Activated naive CD4-positive, alpha-beta T cell treated with anti-CD3 and anti-CD28 coated beads, Interleukin-2, amount 50 U/mL, for 24 hours (primary cell): ENCODE data around the gene INIP.
"Not testable (repeated sequence)": the region's sequence is repeated elsewhere in the genome, so short reads cannot be mapped to it uniquely, and the experiment has no call there.

Source experiments
- H3K27ac Mint-ChIP-seq: one replicate; pipeline ENCODE4 v1.8.0; 2021; ENCODE audit warnings: mild to moderate bottlenecking, mixed read lengths
- H3K27me3 Mint-ChIP-seq: one replicate; pipeline ENCODE4 v1.8.0; 2021; ENCODE audit warnings: mixed read lengths
- H3K36me3 Mint-ChIP-seq: one replicate; pipeline ENCODE4 v1.8.0; 2021; ENCODE audit warnings: mixed read lengths
- H3K4me1 Mint-ChIP-seq: one replicate; pipeline ENCODE4 v1.8.0; 2021; ENCODE audit warnings: mixed read lengths
- H3K4me3 Mint-ChIP-seq: one replicate; pipeline ENCODE4 v1.8.0; 2021; ENCODE audit warnings: mild to moderate bottlenecking, mixed read lengths
- H3K9me3 Mint-ChIP-seq: one replicate; pipeline ENCODE4 v1.8.0; 2021; ENCODE audit warnings: mixed read lengths

INIP gene

DNA sequence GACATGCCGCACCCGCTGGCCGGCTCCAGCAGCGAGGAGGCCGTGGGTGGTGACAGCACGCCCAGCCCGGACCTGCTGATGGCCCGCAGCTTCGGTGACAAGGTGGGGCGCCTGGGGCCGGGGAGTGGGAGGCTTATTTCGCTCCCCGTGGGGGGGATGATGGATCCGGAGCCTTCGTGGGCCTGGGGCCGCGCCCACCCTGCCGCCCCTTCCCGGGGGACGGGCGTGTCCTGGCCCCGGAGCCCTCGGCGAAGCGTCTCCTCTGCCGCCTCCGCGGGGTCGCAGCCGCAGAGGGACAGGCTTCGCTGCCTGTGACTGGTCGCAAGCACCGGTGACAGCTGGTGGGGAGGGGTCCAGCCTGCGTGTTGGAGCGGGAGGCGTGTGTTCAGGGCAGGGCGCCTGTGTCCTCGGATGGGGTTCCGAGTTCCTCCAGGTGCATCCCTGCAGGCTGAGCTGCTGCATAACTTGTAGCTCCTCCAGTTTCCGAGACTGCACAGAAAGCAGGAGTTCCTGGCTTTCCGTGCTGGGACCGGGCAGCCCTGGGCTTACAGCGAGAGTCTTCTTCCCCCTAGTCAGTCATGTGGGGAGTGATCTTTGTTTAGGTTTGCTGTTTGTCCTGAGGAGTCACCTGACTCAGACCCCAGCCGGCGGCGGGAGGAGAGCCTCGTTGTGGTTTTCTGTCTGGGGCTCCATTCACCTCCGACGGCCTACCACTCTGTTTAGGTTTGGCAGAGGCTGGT, 33.3 kb upstream of the INIP start:
- no peaks in the 10 kb centered on the region for H3K27me3 Mint-ChIP-seq
- peaks cover 63% of the 10 kb centered on the region for H3K4me1 Mint-ChIP-seq
- peak overlapping the region; percentile 84 for H3K4me3 Mint-ChIP-seq
- H3K27ac Mint-ChIP-seq, result peak overlapping the region; percentile 57
- H3K36me3 Mint-ChIP-seq, result no peaks in the 10 kb centered on the region
- H3K9me3 Mint-ChIP-seq, result no peaks in the 10 kb centered on the region

DNA sequence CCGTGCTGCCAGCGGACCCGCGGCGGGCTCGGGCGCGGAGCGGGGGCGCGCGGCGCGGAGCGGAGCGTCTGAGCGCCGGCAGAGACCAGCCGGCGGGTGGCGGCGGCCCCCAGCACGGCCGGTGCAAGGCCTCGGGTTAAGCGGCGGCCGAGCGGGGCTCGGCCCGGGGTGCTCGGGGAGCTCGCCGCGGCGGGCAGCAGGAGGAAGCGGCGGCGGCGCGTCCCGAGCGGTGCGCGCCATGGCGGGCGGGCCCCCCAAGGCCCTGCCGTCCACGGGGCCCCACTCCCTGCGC, 32.8 kb upstream of the INIP start:
- H3K27ac Mint-ChIP-seq, result no peak overlapping the region
- H3K4me3 Mint-ChIP-seq, result no peak overlapping the region
- H3K4me1 Mint-ChIP-seq, result peaks cover 58% of the 10 kb centered on the region

GRCh38 chr9:112750016-112750763, 32.3 kb upstream of the INIP start, which contains the start of gene SNX30:
SNX30 (plus strand) TSS chr9:112750760; CDS start chr9:112751002, 242 bp downstream.
- Mint-ChIP-seq H3K9me3 (no peaks in the 10 kb centered on the region), H3K4me1 (peaks cover 53% of the 10 kb centered on the region), H3K36me3 (no peaks in the 10 kb centered on the region), H3K27me3 (no peaks in the 10 kb centered on the region), H3K4me3 (peak within 1 kb of the TSS; percentile 89), H3K27ac (peak within 1 kb of the TSS; percentile 82)

More for the DNA sequence above, 32.8 kb upstream of the INIP start:
- Mint-ChIP-seq H3K27me3 (no peaks in the 10 kb centered on the region), H3K36me3 (no peaks in the 10 kb centered on the region), H3K9me3 (no peaks in the 10 kb centered on the region)

DNA sequence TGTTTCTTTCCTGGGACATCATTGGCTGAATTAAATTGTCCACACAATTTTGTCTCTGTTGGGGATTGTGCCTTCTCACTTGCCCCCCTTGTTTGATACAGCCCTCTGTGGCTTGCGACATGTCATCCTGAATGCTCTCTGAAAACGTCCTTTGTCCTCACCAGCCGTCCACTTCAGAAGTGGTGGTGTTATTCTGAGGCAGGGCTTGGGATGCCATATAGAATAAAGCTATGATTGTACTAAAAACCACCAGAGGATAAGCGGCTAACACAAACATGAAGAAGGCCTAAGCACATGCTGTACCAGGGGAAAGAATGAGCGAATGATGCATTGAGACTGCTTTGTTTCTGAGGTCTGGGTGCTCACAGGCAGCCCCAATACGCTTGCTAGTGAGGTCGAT, 29.2 kb upstream of the INIP start:
- H3K4me3 Mint-ChIP-seq, result no peak overlapping the region
- no peaks in the 10 kb centered on the region for H3K36me3 Mint-ChIP-seq
- H3K9me3 Mint-ChIP-seq, result no peaks in the 10 kb centered on the region
- no peak overlapping the region for H3K27ac Mint-ChIP-seq
- H3K27me3 Mint-ChIP-seq, result no peaks in the 10 kb centered on the region
- H3K4me1 Mint-ChIP-seq, result peaks cover 24% of the 10 kb centered on the region

GRCh38 chr9:112744177-112744576, 26.3 kb upstream of the INIP start:
- H3K36me3 Mint-ChIP-seq, result no peaks in the 10 kb centered on the region
- H3K27me3 Mint-ChIP-seq, result no peaks in the 10 kb centered on the region
- peaks cover 14% of the 10 kb centered on the region for H3K4me1 Mint-ChIP-seq
- H3K4me3 Mint-ChIP-seq, result no peak overlapping the region
- H3K27ac Mint-ChIP-seq, result no peak overlapping the region
- no peaks in the 10 kb centered on the region for H3K9me3 Mint-ChIP-seq

DNA sequence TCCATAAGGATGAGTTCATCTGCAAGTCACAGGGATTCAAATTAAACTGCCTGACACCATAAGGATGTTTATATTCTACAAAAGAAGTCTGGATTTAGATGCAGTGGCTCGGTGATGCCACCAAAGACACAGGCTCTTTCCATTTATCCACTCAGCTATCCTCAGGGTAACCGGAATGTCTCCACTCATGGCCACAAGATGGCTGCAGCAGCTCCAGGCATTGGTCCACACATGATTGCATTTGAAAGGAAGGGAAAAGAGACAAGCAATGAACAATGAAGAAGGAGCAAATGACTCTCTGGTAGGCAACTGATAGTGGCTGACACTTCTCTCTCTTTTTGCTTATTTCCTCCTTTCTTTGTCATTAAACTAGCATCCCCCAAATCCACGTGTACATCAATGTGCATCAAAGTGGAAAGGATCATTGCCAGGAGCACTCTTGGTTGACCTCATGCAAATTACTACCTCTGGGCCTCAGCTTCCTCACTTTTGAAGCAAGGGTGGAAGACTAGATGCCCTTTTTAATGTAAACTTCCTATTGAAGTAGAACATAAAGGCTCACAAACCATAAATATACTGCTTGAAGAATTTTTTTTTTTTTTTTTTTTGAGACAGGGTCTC, 25.4 kb upstream of the INIP start:
- Mint-ChIP-seq H3K27me3 (no peaks in the 10 kb centered on the region), H3K4me1 (peaks cover 9% of the 10 kb centered on the region), H3K27ac (no peak overlapping the region), H3K36me3 (no peaks in the 10 kb centered on the region), H3K9me3 (no peaks in the 10 kb centered on the region), H3K4me3 (no peak overlapping the region)

GRCh38 chr9:112734892-112735291, 17.0 kb upstream of the INIP start:
- H3K9me3 Mint-ChIP-seq, result no peaks in the 10 kb centered on the region
- no peaks in the 10 kb centered on the region for H3K36me3 Mint-ChIP-seq
- H3K27ac Mint-ChIP-seq, result no peak overlapping the region
- H3K4me1 Mint-ChIP-seq, result peaks cover 4% of the 10 kb centered on the region
- H3K27me3 Mint-ChIP-seq, result no peaks in the 10 kb centered on the region
- no peak overlapping the region for H3K4me3 Mint-ChIP-seq

DNA sequence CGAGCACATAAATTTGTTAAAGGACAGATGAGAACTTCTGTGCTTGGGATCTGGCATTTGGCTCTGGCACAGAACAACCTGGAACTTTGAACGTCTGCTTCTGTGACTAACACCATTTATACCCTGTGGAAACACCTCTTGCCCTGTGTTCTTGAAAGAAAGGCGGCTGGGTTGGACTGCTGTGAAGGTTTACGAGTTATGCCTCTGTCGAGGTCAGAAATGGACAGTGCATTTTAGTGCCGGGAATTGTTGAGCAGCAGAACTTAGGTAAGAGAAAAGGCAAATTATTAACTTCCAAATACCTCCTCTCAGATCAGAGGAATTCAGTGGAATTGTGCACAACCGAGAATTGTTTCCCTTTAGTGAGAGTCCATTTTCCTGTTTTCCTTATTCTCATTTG, 14.1 kb upstream of the INIP start:
- no peaks in the 10 kb centered on the region for H3K9me3 Mint-ChIP-seq
- no peaks in the 10 kb centered on the region for H3K36me3 Mint-ChIP-seq
- peaks cover 4% of the 10 kb centered on the region for H3K4me1 Mint-ChIP-seq
- no peaks in the 10 kb centered on the region for H3K27me3 Mint-ChIP-seq
- H3K4me3 Mint-ChIP-seq, result no peak overlapping the region
- H3K27ac Mint-ChIP-seq, result no peak overlapping the region

DNA sequence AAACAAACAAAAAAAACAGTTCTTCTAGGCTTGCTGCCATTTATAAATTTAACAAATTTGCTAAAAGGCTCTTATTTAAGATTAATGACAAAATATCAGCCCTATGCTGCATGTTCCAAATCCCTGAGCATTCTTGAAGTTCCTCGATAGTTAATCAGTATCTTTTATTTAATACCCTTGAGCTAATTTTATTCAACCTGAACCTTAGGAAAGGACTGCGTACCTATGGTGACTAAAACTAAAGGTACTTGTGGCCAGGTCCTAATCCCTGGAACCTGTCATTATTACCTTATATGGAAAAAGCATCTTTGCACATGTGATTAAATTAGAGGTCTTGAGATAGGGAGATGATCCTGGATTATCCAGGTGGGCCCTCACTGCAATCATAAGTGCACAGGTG, 10.5 kb upstream of the INIP start:
- no peak overlapping the region for H3K4me3 Mint-ChIP-seq
- H3K4me1 Mint-ChIP-seq, result no peaks in the 10 kb centered on the region
- no peaks in the 10 kb centered on the region for H3K27me3 Mint-ChIP-seq
- H3K9me3 Mint-ChIP-seq, result no peaks in the 10 kb centered on the region
- no peak overlapping the region for H3K27ac Mint-ChIP-seq
- no peaks in the 10 kb centered on the region for H3K36me3 Mint-ChIP-seq

DNA sequence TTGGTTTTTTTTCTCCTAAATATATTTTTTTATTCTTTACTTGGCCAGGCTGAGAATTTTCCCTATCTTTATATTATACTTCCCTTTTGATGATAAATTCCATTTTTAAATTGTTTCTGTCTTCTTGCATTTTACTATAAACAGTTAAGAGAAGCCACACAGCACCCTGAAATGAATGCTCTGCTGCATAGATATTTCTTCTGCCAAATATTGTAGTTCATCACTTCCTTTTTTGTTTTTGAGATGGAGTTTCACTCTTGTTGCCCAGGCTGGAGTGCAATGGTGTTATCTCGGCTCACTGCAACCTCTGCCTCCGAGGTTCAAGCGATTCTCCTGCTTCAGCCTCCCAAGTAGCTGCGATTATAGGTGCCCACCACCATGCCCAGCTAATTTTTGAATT, 8.5 kb upstream of the INIP start:
- H3K9me3 Mint-ChIP-seq, result no peaks in the 10 kb centered on the region
- no peaks in the 10 kb centered on the region for H3K36me3 Mint-ChIP-seq
- no peaks in the 10 kb centered on the region for H3K27me3 Mint-ChIP-seq
- H3K4me3 Mint-ChIP-seq, result no peak overlapping the region
- H3K4me1 Mint-ChIP-seq, result no peaks in the 10 kb centered on the region
- H3K27ac Mint-ChIP-seq, result no peak overlapping the region

DNA sequence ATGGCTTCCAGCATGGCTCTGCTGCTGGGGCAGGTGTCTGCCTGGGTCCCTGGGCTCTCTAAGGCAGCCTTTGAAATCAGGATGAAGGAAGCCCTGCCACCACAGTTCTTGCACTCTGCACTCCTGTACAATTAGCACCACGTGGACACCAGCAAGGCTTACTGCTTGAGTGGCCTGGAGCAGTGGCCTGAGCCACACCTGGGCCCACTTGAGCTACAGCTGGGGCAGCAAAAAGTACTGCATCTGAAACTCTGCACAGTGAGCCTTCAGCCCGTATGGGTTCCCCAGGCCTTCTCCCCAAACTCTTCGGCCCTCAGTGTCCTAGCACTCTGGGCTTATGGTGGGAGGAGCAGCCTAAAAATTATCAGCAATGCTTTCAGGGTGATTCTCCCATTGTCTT, 8.0 kb upstream of the INIP start:
- Mint-ChIP-seq H3K27me3 (no peaks in the 10 kb centered on the region), H3K4me3 (no peak overlapping the region), H3K9me3 (no peaks in the 10 kb centered on the region), H3K4me1 (no peaks in the 10 kb centered on the region), H3K27ac (no peak overlapping the region), H3K36me3 (no peaks in the 10 kb centered on the region)

- H3K36me3 Mint-ChIP-seq, H3K27ac Mint-ChIP-seq, H3K27me3 Mint-ChIP-seq, H3K9me3 Mint-ChIP-seq, H3K4me3 Mint-ChIP-seq, H3K4me1 Mint-ChIP-seq: not testable (repeated sequence)
Measured at GRCh38 chr9:112722749-112723148, 4.8 kb upstream of the INIP start.

DNA sequence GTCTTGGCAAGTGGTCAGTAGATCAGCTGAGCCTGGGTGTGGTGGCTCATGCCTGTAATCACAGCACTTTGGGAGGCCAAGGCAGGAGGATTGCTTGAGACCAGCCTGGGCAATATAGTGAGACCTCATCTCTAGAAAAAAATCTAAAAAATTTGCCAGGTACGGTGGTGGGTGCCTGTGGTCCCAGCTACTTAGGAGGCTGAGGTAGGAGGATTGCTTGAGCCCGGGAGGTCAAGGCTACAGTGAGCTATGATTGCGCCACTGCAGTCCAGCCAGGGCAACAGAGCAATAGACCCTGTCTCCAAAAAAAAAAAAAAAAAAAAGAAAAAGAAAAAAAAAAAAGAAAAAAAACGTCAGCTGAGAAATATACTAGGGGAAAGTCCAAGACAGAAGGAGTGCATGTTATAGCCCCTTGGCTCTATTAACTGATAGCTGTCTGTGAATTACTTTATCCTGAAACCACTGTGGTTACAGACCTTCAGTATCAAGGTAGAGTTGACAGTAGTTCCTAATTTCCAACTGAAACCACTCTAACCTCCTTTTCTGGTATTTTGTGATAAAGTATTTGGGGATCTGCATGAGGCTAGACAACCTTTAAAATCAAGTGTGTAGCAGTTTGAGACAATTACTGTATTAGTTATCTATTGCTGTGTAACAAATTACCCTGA, 2.3 kb upstream of the INIP start:
- Mint-ChIP-seq H3K36me3 (no peaks in the 10 kb centered on the region), H3K27me3 (no peaks in the 10 kb centered on the region), H3K4me1 (peaks cover 7% of the 10 kb centered on the region), H3K4me3 (no peak overlapping the region), H3K27ac (no peak overlapping the region), H3K9me3 (no peaks in the 10 kb centered on the region)

DNA sequence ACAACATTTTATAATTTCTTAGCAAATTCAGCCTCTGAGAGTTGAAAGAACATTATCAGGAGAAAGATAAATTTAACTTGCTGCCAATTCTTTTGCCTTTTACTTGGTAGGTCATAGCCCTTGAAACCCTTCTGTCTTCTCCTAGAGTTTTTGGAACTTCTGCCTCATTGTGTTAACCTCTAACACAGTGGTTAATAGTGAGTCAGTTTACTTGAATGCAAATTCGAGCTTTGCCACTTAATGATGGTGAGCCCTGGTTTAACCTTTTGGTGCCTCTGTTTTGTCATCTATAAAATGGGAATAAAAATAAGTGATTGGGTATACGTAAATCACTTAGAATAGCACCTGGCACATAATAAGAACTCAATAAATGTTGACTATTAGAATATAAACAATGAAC, 1.8 kb upstream of the INIP start:
- H3K36me3 Mint-ChIP-seq, result no peaks in the 10 kb centered on the region
- H3K4me3 Mint-ChIP-seq, result no peak overlapping the region
- no peak overlapping the region for H3K27ac Mint-ChIP-seq
- no peaks in the 10 kb centered on the region for H3K9me3 Mint-ChIP-seq
- H3K27me3 Mint-ChIP-seq, result no peaks in the 10 kb centered on the region
- peaks cover 7% of the 10 kb centered on the region for H3K4me1 Mint-ChIP-seq

- Mint-ChIP-seq H3K4me3 (no peak overlapping the region), H3K4me1 (peaks cover 10% of the 10 kb centered on the region), H3K27ac (no peak overlapping the region), H3K27me3 (no peaks in the 10 kb centered on the region), H3K36me3 (peaks cover 1% of the 10 kb centered on the region), H3K9me3 (no peaks in the 10 kb centered on the region)
Measured at GRCh38 chr9:112719241-112719691, 1.3 kb upstream of the INIP start.

GRCh38 chr9:112712678-112713077, 5.2 kb downstream of the INIP start:
- no peaks in the 10 kb centered on the region for H3K27me3 Mint-ChIP-seq
- peaks cover 20% of the 10 kb centered on the region for H3K36me3 Mint-ChIP-seq
- no peak overlapping the region for H3K4me3 Mint-ChIP-seq
- no peak overlapping the region for H3K27ac Mint-ChIP-seq
- no peaks in the 10 kb centered on the region for H3K9me3 Mint-ChIP-seq
- H3K4me1 Mint-ChIP-seq, result peaks cover 64% of the 10 kb centered on the region
